KG1 (cell line): Measurements from ENCODE around the gene ARL8A.
"Not testable (repeated sequence)": the region's sequence is repeated elsewhere in the genome, so short reads cannot be mapped to it uniquely, and the experiment has no call there.

Experiments
- DNase-seq: peaks from one replicate; lab custom pipeline; 2025; lab: John Stamatoyannopoulos, UW

The ARL8A gene

DNA sequence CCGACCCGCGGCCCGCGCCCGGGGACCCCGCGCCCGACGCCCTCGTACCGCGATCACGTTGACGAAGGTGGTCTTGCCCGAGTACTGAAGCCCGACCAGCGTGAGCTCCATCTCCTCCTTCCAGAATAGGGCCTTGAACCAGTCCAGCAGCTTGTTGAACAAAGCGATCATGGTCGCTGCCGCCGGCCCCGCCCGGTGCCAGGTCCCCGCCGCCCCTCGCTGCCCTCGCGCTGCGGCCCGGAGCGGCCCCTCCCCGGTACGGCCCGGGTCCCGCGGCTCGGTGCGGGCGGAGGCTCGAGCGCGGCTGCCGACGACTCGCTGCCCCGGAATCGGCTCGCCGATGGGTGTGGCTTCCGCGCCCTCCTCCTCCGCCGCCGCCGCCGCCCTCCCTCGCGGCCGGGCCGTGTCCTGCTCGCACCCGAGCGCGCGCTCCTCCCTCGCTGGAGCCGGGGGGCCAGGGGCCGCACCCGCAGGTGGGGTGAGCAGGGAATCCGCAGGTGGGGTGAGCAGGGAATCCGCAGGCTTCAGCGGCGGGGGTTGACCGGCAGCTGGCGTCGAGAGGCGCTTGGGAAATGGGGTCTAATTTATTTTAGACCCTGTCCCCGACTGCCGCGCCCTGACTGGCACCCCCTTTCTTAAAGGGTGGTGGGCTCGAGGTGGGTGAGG lies at the start of gene ARL8A:
ARL8A (minus strand) TSS at position 336 of the 666 bp plus-strand sequence; CDS start at position 171, 165 bp downstream.
- DNase-seq = no peak

DNA sequence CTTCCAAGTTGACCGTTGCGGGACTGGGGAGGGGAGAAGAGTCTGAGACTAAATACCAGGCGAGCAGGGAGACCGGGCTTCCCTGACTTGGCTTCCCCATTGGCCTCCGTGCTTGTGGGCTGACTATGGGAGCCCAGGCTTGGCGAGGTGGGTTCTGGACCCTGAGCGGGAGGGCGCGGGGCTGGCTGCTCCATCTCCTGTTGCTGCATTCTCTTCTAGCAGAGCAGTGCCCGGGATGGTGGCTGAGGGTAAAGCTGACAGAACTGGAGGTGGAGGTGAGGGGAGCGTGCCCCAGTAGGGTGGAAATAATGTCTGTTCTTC lies 49.8 kb upstream of the ARL8A start:
- DNase-seq = no peak

DNA sequence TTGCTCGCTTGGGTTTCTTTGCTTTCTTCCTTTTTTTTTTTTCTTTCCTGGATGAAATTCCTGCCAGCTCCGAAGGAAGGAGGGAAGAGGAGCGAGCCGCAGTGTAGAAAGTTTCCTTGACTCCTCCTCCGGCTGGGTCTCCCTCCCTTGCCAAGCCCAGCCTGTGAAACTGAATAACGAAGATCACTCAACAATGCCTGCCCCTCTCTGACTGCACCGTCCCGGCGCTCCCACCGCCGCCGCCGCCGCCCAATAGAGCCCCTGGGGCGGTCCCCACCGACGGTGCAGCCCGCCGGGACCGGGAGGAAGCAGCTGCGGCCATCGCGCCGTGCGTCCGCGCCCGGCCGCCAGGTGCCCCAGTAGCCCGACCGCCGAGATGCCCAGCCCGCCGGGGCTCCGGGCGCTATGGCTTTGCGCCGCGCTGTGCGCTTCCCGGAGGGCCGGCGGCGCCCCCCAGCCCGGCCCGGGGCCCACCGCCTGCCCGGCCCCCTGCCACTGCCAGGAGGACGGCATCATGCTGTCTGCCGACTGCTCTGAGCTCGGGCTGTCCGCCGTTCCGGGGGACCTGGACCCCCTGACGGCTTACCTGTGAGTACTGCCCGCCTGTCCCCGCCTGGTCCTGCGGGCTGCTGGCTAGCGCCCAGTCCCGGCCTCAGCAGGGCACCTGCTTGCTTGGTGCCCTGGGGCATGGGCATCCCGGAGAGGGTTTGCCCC lies 49.2 kb upstream of the ARL8A start, which contains the start of gene LGR6:
LGR6 (plus strand) TSS at position 186 of the 714 bp plus-strand sequence; CDS start at position 377, 191 bp downstream.
- DNase-seq = no peak

DNA sequence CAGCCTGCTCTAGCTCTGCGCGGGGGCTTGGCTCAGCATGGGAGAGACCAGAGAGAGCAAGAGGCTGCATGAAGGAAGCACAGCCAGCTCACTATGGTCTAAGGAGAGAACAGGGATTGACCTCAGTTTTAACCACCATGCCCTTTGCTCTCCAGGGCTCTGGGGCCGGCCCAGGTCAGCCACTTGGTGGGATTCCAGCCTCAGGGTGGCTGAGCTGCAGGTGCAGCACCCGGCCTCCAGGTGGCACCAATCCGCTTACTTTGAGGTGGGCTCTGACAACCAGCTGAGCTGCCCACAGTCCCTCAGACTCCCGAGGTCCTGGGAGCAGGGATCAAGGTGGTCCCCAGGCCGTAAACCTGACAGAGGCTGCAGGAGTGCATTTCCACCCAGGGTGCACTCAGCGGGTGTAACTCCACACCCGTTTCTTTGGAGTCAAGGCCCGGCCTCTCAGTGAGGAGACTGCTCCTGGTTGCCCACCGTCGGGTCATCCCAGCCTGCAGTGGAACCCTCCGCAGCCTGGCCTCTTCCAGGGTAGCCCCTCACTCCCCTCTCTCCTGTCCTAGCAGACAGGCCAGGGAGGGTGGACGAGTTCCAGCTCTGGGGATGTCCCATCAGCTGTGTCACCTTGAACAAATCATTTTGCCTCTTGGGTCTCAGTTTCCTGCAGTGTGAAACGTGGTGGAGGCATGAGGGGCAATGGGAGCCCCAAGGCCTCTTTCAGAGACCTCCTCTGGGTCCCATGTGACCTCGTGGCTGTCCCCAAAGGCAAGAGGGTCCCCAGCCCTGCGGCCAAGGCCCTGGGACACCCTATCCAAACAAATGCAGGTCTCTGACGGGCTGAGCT lies 48.5 kb upstream of the ARL8A start:
- DNase-seq = no peak

DNA sequence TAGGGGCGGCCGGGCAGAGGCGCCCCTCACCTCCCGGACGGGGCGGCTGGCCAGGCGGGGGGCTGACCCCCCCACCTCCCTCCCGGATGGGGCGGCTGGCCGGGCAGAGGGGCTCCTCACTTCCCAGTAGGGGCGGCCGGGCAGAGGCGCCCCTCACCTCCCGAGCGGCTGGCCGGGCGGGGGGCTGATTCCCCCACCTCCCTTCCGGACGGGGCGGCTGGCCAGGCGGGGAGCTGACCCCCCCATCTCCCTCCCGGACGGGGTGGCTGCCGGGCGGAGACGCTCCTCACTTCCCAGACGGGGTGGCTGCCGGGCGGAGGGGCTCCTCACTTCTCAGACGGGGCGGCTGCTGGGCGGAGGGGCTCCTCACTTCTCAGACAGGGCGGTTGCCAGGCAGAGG lies 46.9 kb upstream of the ARL8A start:
- DNase-seq = not testable (repeated sequence)

DNA sequence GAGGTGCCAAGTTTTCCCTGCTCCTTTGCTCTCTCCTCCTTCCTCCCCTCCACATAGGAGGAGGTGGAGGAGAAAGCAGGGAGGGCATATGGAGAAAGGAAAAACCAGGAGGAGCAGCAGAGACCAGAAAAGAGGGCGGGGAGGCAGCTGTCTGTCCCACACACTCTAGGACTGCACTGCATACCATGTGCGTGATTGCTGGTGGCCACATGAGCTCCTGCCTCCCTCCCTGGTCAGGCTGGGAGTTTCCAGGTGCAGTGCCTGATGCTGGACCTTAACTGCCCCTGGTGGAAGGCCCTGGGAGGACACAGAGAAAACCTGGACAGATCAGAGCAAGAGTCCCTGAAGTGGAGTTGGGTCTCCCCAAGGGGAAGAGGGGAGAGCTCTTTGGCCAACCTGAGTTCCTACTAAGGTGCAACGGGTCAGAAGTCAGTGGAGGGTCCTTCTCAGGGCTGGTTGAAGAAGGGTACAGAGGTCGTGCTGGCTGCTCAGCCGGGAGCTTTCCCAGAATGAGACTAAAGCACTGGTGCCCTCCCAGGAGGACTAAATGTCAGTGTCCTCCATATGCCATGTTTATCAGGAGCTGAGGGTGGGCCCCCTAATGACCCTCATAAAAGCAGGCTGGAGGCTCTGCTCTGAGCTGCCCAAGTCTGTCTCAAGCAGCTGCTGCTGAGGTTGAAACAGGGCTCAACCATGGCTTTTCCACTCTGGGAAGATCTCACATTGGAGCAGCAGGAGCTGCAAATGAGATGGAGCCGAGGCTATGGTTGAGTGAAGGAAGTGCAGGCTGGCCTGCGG lies 45.6 kb upstream of the ARL8A start:
- DNase-seq = no peak

DNA sequence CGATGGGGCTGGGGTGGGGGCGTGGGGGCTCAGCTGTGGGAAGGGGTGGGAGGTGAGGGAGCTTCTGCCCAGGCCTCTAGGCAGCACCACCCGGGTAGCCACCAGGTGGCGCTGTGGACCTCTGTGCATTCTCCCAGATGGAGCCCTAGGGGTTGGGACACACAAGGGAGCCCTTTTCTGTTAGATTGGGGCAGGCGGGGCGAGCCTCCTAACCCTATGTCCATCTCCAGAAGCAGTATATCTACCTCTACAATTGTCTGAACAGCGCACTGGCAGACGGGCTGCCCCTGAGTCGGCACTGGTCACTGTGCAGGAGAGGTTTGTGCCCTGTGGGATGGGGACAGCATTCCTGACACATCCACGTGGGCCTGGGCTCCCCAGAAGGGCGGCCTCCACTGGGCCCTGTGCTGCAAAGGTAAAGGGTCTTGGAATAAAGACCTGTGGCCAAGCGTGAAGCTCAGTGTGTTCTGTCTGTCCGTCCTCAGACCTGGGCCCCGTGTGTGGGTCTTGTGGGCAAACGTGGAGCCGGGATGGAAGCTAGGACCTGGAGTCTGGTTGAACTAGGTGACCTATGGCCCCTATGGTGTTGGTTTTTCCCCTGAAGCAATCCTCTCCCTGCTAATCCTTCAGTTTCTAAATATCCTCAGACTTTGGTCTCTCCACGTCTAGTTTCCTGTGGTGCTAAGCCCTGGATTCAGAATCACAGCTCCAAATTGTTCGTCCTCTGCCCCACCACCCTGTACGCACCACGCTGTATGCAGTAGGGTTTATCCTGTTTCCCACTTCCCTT lies 44.7 kb upstream of the ARL8A start:
- peak; percentile 43 for DNase-seq

DNA sequence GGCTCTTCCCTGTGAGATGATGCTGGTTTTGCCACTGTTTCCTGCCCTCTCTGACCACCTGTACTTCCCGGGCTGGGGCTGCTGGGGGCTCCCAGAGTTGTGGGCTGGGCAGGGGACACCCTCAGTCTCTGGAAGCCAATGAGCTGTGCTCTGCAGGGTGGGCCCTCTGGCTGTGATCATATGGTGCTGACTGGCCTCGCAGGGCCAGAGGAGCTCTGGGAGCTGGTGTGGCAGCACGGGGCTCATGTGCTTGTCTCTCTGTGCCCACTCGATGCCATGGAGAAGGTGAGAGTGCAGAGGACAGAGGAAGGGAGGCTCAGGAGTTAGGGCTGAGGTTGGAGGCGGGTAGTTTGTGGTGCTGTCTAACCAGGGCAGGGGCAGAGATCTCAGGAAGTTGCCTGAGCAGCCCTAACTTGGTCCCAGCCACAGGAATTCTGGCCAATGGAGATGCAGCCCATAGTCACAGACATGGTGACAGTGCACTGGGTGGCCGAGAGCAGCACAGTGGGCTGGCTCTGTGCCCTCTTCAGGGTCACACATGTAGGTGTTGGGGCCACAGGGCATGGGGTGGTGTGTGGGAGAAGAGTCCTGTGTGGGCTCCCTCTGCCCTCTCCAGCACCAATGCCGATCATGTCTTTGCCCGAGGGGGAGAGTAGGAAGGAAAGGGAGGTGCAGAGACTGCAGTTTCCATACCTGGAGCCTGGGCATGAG lies 43.3 kb upstream of the ARL8A start:
- no peak for DNase-seq

DNA sequence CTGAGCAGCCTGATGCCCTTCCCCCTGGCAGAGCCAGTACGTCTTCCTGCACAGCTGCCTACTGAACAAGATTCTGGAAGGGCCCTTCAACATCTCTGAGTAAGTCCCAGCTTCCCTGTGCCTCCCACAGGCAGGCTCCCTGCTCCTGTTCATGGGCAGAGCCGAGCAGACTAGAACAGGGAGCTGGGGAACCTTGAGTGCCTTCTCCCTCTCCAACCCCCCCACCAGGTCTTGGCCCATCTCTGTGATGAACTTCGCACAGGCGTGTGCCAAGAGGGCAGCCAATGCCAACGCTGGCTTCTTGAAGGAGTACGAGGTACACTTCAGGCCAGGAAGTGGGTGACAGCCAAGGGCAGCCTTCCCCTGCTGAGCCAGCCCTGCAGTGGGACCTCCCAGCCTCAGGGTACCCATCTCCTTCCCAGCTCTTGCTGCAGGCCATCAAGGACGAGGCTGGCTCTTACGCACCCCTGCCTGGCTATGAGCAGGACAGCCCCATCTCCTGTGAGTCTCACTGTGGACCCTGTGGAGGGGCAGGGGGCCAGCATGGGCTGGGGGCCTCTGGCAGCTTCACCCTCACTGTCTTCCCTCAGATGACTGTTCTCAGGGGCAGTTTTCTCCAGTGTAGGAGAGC lies 42.6 kb upstream of the ARL8A start:
- no peak for DNase-seq

DNA sequence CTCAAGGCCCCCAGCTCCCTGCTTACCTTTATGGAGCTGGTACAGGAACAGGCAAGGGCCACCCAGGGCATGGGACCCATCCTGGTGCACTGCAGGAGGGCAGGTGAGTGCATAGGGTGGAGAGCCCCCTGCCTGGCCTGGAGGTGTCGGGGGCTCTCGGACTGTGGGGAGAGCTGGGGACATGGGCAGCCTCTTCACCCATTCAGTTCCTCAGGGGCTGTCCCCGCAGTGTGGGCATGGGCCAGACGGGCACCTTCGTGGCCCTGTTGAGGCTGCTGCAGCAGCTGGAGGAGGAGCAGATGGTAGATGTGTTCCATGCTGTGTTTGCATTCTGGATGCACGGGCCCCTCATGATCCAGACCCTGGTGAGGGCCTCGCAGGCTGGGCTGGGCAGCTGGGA lies 41.8 kb upstream of the ARL8A start:
- DNase-seq = no peak

DNA sequence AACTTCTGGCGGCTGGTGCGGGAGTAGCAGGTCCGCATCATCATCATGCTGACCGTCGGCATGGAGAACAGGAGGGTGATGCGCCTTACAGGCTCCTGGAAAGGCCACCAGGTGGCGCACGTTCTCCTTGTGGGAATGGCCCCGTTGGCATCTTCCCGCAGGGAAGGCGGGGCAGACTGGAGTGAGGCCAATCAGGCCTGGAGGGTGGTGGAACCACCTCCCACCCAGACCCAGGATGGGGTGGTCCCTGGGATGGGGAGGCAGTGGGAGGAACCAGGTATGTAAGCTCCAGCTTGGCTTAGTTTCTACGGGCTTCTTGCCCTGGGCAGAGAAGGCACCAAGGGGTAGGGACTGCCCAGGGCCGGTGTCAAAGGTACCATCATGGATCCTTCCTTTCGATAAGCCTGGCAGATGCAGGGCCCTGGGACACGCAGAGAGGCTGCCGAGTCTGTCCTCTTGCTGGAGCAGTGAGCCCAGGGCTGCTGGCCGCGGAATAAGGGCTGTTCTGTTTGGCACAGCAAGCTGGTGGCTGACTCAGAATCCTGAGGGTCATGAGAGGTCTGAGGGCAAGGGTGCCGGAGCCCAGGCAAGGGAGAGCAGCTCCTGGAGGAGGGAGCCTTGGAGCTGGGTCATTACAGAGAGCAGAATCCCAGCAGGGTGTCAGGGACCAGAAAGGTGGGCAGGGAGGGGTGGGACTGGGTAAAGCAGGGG lies 40.4 kb upstream of the ARL8A start:
- peak; percentile 55 for DNase-seq

DNA sequence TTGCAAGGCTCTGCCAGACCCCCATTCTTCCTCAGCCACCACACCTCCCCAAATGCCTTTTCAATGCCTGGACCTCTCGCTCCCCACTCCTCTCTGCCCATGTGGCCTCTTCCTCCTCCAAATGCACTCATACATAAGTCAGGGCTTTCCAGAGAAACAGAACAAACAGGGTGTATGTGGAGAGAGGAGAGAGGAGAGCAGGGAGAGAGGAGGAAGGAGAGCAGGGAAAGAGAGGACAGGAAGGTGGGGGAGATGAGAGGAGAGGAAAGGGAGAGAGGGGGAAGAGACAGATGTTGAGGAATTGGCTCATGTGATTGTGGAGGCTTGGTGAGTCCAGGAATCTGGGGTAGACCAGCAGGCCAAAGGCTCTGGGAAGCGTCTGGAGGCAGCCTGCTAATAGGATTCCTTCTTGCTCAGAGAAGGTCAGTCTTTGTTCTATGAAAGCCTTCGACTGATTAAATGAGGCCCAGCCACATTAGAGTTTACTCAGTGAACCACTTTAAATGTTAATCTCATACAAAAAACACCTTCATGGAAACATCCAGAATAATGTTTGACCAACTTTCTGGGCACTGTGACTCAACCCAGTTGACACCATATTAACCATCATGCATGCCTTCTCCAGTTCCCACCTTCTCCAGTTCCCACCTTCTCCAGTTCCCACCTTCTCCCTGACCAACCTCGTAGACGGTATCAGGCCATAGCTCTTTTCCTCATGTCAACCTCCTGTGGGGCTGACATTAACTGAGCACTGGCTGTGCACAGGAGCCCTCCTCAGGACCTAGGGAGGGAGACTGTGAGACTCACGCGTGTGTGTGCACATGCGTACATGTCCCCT lies 37.7 kb upstream of the ARL8A start:
- DNase-seq = no peak

DNA sequence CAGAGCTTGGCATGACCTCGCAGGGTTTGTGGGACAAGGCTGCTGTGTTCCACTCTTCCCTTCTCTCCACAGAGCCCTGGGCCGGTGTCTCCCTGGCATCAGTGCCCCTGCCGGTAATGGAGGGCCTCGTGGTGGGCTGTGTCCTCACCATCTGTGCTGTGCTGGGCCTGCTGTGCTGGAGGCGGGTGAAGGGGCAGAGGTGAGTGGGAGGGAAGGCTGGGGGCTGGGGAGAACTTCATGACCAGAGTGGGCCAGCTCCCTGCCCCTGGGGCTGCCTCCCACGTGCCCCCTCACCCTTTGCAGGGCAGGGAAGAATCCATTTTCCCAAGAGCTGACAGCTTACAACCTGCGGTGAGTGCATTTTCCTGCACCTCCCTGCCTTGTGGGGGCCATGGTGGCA lies 37.0 kb upstream of the ARL8A start:
- no peak for DNase-seq

DNA sequence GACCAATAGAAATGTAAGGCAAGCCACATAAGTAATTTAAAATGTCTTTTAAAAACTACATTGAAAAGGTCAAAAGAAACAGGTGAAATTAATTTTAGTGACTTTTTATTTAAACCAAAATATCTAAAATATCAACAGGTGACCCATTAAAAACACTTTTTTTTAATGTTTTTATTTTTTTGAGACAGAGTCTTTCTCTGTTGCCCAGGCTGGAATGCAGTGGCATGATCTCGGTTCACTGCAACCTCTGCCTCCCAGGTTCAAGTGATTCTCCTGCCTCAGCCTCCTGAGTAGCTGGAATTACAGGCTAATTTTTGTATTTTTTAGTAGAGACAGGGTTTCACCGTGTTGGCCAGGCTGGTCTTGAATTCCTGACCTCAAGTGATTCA lies 36.2 kb upstream of the ARL8A start:
- not testable (repeated sequence) for DNase-seq

DNA sequence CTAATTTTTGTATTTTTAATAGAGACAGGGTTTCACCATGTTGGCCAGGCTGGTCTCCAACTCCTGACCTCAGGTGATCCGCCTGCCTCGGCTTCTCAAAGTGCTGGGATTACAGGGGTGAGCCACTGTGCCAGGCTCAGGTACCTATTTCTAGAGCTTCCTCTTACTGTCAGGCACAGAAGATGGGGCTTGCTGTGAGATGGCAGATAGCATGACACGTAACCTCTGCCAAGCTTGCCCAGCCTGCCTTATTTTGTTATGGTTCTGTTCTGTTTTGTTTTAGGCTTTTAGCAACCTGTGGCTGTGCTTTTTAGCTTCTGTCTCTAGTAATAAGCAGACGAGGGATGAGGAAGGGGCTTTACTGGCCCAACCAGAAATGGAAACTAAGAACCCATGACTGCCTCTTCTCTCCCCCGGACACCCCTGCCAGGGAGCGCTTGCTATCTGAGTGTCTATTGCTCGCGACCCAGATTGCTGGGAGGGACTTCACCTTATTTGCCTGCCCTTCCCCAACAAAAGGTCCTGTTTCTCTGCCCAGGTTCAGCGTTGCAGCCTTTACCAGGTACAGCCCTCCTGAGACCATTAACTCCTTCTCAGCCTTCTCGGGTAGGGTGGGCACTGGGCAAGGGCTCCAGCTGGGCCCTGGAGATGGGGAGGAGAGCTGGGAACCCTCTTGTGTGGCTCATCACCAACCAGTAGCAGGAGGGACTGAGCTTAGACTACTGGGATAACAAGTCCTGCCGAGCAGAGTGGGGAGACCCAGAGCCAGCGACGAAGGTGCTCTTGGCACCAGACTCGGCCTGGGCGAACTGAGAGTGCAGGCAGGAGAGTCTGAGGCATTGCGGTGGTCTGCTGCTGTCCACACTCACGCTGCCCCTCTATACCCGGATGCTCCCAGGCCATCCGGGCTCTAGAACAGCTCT lies 35.6 kb upstream of the ARL8A start:
- no peak for DNase-seq

DNA sequence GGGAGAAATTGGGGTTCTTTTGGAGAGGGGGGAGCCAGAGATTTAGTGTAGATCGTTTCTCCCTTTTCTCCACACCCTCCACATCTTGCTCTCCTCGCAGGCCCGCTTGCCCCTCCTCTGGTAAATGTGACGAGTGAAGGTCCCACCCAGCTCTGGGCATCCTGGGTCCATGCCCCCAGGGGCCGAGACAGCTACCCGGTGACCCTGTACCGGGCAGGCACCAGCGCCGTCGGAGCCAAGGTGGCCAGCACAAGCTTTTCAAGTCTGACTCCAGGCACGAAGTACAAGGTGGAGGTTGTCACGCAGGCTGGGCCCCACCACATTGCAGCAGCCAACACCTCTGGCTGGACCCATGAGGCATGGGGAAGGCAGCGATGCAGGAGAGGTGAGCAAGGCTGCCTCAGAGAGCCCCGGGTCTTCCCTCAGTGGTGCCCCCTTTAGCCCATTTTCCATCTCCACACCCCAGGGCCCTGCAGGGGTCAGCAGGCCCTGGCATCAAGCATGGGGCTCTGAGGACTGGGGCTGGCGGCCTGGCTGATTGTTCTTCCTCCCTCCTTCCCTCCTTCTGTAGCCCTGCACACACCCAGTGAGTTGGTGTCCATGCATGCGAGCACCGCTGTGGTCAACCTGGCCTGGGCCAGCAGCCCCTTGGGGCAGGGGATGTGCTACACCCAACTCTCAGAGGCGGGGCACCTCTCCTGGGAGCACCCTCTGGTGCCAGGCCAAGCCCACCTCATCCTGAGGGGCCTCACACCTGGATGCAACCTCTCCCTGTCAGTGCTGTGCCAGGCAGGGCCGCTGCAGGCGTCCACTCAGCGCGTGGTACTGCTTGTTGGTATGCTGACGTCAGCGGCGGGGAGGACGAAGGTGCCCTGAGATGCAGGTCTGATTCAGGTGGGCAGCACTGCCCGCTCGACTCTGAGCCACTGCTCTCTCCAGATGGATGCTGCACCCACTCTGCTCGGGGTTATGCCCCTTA lies 32.7 kb upstream of the ARL8A start:
- no peak for DNase-seq
